HG02870 (cell line): ENCODE data around the gene NT5C1B.
A peak's percentile ranks its signal among the peaks of the same experiment; 100 is the strongest.

Experiments
- ATAC-seq: cut with Tn5 transposase; IDR thresholded peaks from one replicate; pipeline ENCODE4 v1.9.1; 2021; ENCODE audit warnings: mild to moderate bottlenecking, moderate library complexity; ENCODE audit not compliant: unreplicated experiment

The NT5C1B gene

GRCh38 chr2:18552351-18553077 lies 36.9 kb downstream of the NT5C1B start:
- ATAC-seq: no peak

- ATAC-seq: no peak
Measured at GRCh38 chr2:18551623-18552022, 37.7 kb downstream of the NT5C1B start.

- ATAC-seq: no peak
Measured at GRCh38 chr2:18551169-18551568, 38.2 kb downstream of the NT5C1B start.

- no peak for ATAC-seq
Measured at GRCh38 chr2:18550433-18550832, 38.9 kb downstream of the NT5C1B start.

GRCh38 chr2:18549083-18549482 lies 40.3 kb downstream of the NT5C1B start:
- no peak for ATAC-seq

GRCh38 chr2:18548621-18549020 lies 40.7 kb downstream of the NT5C1B start:
- no peak for ATAC-seq

- ATAC-seq: peak; percentile 69
Measured at GRCh38 chr2:18546567-18546966, 42.8 kb downstream of the NT5C1B start.

GRCh38 chr2:18545384-18545783 lies 44.0 kb downstream of the NT5C1B start:
- ATAC-seq: no peak

GRCh38 chr2:18544171-18544570 lies 45.2 kb downstream of the NT5C1B start:
- ATAC-seq: no peak

GRCh38 chr2:18540872-18541271 lies 48.5 kb downstream of the NT5C1B start:
- ATAC-seq: no peak

- no peak for ATAC-seq
Measured at GRCh38 chr2:18536697-18537096, 52.7 kb downstream of the NT5C1B start.

GRCh38 chr2:18536100-18536499 lies 53.3 kb downstream of the NT5C1B start:
- no peak for ATAC-seq

- ATAC-seq: no peak
Measured at GRCh38 chr2:18531194-18531593, 58.2 kb downstream of the NT5C1B start.

GRCh38 chr2:18527822-18528221 lies 61.5 kb downstream of the NT5C1B start:
- ATAC-seq: no peak

- no peak for ATAC-seq
Measured at GRCh38 chr2:18527326-18527725, 62.0 kb downstream of the NT5C1B start.

GRCh38 chr2:18526429-18526828 lies 62.9 kb downstream of the NT5C1B start:
- ATAC-seq: no peak

GRCh38 chr2:18525852-18526251 lies 63.5 kb downstream of the NT5C1B start:
- no peak for ATAC-seq

- no peak for ATAC-seq
Measured at GRCh38 chr2:18525236-18525635, 64.1 kb downstream of the NT5C1B start.

GRCh38 chr2:18522484-18523146 lies 66.8 kb downstream of the NT5C1B start:
- ATAC-seq: no peak

GRCh38 chr2:18520451-18521425 lies 68.6 kb downstream of the NT5C1B start:
- ATAC-seq: peak; percentile 84

- ATAC-seq: no peak
Measured at GRCh38 chr2:18519914-18520450, 69.4 kb downstream of the NT5C1B start.
